ENCODE measurements around the gene HYDIN.
"Not testable (repeated sequence)": the region's sequence is repeated elsewhere in the genome, so short reads cannot be mapped to it uniquely, and the experiment has no call there.

HYDIN gene

GRCh38 chr16:70987019-70987715 lies 243.4 kb downstream of the HYDIN start:
- not testable (repeated sequence) for DNase-seq

GRCh38 chr16:70984675-70985074 lies 245.8 kb downstream of the HYDIN start:
- not testable (repeated sequence) for DNase-seq

- not testable (repeated sequence) for DNase-seq
These were observed 262.2 kb downstream of the HYDIN start for GRCh38 chr16:70968332-70968731.

GRCh38 chr16:70960169-70960568 lies 270.4 kb downstream of the HYDIN start:
- DNase-seq, result not testable (repeated sequence)

- not testable (repeated sequence) for DNase-seq
These were observed 275.6 kb downstream of the HYDIN start for GRCh38 chr16:70954922-70955321.

- DNase-seq, result not testable (repeated sequence)
These were observed 276.7 kb downstream of the HYDIN start for GRCh38 chr16:70953824-70954223.

GRCh38 chr16:70943551-70943950 lies 287.0 kb downstream of the HYDIN start:
- DNase-seq, result not testable (repeated sequence)

- DNase-seq, result not testable (repeated sequence)
These were observed 290.7 kb downstream of the HYDIN start for GRCh38 chr16:70939690-70940359.

- DNase-seq, result not testable (repeated sequence)
These were observed 293.6 kb downstream of the HYDIN start for GRCh38 chr16:70936781-70937525.

- DNase-seq, result not testable (repeated sequence)
These were observed 295.2 kb downstream of the HYDIN start for GRCh38 chr16:70935325-70935724.

GRCh38 chr16:70933746-70934145 lies 296.8 kb downstream of the HYDIN start:
- not testable (repeated sequence) for DNase-seq

- DNase-seq, result not testable (repeated sequence)
These were observed 299.8 kb downstream of the HYDIN start for GRCh38 chr16:70930757-70931156.

GRCh38 chr16:70922164-70922563 lies 308.4 kb downstream of the HYDIN start:
- DNase-seq, result not testable (repeated sequence)

GRCh38 chr16:70920661-70921060 lies 309.9 kb downstream of the HYDIN start:
- DNase-seq, result not testable (repeated sequence)

- not testable (repeated sequence) for DNase-seq
These were observed 342.3 kb downstream of the HYDIN start for GRCh38 chr16:70888208-70888607.

GRCh38 chr16:70884652-70885051 lies 345.9 kb downstream of the HYDIN start:
- not testable (repeated sequence) for DNase-seq

- DNase-seq, result not testable (repeated sequence)
These were observed 348.2 kb downstream of the HYDIN start for GRCh38 chr16:70882311-70882710.

GRCh38 chr16:70877895-70878294 lies 352.6 kb downstream of the HYDIN start:
- DNase-seq, result peak in 1 of 2 experiments; percentile 6

GRCh38 chr16:70876442-70876841 lies 354.1 kb downstream of the HYDIN start:
- DNase-seq, result not testable (repeated sequence)

- not testable (repeated sequence) for DNase-seq
These were observed 365.8 kb downstream of the HYDIN start for GRCh38 chr16:70864698-70865097.

GRCh38 chr16:70861996-70862395 lies 368.5 kb downstream of the HYDIN start:
- not testable (repeated sequence) for DNase-seq

- DNase-seq, result not testable (repeated sequence)
These were observed 379.2 kb downstream of the HYDIN start for GRCh38 chr16:70851299-70851698.

- not testable (repeated sequence) for DNase-seq
These were observed 406.9 kb downstream of the HYDIN start for GRCh38 chr16:70823498-70824118.

Measured in activated CD4-positive, alpha-beta T cell treated with anti-CD3 and anti-CD28 coated beads, Interleukin-2, amount 50 U/mL, for 48 hours (primary cell).